IMR-90 (cell line): ENCODE measurements around the gene ALOXE3.

Experiments used
- BHLHE40 ChIP-seq: fragments of 150-350 bp; IDR thresholded peaks from 2 replicates; pipeline ENCODE4 v1.6.1; 2016; ENCODE audit warnings: mild to moderate bottlenecking, low read depth, low read length
- CEBPB ChIP-seq: IDR thresholded peaks from 2 replicates; pipeline ENCODE4 v1.6.1; 2012; ENCODE audit warnings: low read depth, low read length, improper control_type of control experiment
- CHD1 ChIP-seq: IDR thresholded peaks from 2 replicates; pipeline ENCODE4 v1.6.1; 2012; ENCODE audit warnings: low read depth, low read length, improper control_type of control experiment
- CTCF ChIP-seq: conservative IDR thresholded peaks from 2 replicates; pipeline ENCODE4 v1.5.1; 2012; ENCODE audit warnings: mild to moderate bottlenecking, low read depth, low read length, improper control_type of control experiment
- FOS ChIP-seq: fragments of 150-350 bp; IDR thresholded peaks from 2 replicates; pipeline ENCODE4 v1.6.1; 2016; ENCODE audit warnings: low read depth, low read length
- MAFK ChIP-seq: IDR thresholded peaks from 2 replicates; pipeline ENCODE4 v1.6.1; 2012; ENCODE audit warnings: low read depth, low read length, improper control_type of control experiment
- MAZ ChIP-seq: IDR thresholded peaks from 2 replicates; pipeline ENCODE4 v1.6.1; 2012; ENCODE audit warnings: low read depth, mild to moderate bottlenecking, low read length, improper control_type of control experiment, moderate library complexity, borderline replicate concordance
- MXI1 ChIP-seq: IDR thresholded peaks from 2 replicates; pipeline ENCODE4 v1.6.1; 2012; ENCODE audit warnings: low read depth, mild to moderate bottlenecking, low read length, moderate library complexity, borderline replicate concordance
- POLR2A ChIP-seq: IDR thresholded peaks from 2 replicates; pipeline ENCODE4 v1.6.1; 2012; ENCODE audit warnings: mild to moderate bottlenecking, low read depth, low read length
- RAD21 ChIP-seq: IDR thresholded peaks from 2 replicates; pipeline ENCODE4 v1.6.1; 2012; ENCODE audit warnings: low read length, improper control_type of control experiment
- RFX5 ChIP-seq: IDR thresholded peaks from 2 replicates; pipeline ENCODE4 v1.8.0; 2012; ENCODE audit warnings: low read depth, mild to moderate bottlenecking, low read length, moderate library complexity
- USF2 ChIP-seq: fragments of 150-350 bp; IDR thresholded peaks from 2 replicates; pipeline ENCODE4 v1.6.1; 2017; ENCODE audit warnings: mild to moderate bottlenecking, antibody characterized with exemption, low read length, low read depth

DNA sequence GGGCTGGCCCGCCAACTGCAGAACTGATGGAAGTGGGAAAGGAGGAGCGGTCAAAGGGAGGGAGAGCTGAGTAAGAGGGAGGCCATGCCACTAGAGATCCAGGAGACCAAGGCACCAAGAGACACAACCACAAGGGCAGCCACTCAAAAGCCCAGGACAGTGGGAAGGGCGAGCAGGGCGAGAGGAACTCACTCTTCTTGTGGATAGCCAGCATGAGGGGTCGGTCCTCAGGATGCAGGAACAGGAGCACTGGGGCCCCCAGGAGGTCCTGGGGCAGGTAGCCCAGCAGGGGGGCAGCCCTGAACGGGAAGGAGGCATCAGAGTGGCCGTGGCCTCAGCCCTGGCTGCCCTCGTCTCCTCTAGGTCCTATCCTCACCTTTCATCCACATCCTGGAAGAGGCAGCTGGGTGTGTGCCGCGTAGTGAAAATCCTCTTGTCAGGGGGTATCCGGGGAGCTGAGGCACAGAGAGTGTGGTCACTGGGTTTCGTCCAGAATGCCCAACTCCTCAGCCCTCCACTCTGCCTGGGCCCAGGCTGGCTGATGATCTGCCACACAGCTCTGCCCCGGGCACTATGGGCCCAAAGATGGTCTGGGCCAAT lies 29.6 kb upstream of the ALOXE3 start:
- TF ChIP-seq BHLHE40 (no peak), POLR2A (no peak; the same call in none of the 2 replicates), CTCF (no peak), RFX5 (no peak), MXI1 (no peak), USF2 (no peak), MAFK (no peak), FOS (no peak), CHD1 (no peak), RAD21 (no peak), CEBPB (no peak), MAZ (no peak)
